NCI-H2107 (cell line): ENCODE measurements around the gene DIAPH3.

Source experiments
- DNase-seq: peaks from one replicate; lab custom pipeline; 2025; lab: John Stamatoyannopoulos, UW

Gene DIAPH3

GRCh38 chr13:59867867-59868266, 295.9 kb downstream of the DIAPH3 start:
- DNase-seq, result no peak

- no peak for DNase-seq
These were observed 298.3 kb downstream of the DIAPH3 start for GRCh38 chr13:59865398-59865797.

- no peak for DNase-seq
These were observed 300.1 kb downstream of the DIAPH3 start for GRCh38 chr13:59863621-59864020.

- no peak for DNase-seq
These were observed 302.1 kb downstream of the DIAPH3 start for GRCh38 chr13:59861676-59862075.

GRCh38 chr13:59856281-59856810, 307.4 kb downstream of the DIAPH3 start:
- no peak for DNase-seq

DNA sequence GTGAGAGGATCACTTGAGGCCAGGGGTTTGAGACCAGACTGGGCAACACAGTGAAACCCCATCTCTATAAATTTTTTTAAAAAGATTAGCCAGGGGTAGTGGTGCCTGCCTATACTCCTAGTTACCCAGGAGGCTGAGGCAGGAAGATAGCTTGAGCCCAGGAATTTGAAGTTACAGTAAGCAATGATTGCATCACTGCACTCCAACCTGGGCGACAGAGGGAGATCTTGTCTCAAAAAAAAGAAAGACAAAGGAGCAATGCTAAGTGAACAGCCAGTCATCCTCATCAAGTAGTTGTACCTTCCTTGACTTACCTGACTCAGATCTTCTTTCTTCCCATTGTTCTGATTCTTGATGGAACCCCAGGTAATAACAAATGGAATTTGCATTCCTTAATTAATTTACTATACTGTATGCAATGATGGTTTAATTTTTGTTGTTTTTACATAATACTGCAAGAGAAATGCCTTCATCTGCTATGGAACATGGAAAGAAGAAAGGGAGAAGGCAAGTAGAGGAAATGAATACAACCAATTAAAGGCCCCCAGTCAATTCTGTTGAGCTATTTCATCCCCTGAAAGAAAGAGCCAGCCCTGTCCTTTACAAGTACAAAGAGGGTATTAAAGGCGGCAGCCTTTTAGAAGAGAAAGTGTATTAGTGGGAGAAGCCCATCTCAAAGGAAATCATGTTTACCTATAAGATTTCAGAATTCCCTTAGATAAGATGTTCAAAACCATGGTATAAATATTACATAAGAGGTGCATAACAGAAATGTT, 316.7 kb downstream of the DIAPH3 start:
- DNase-seq, result no peak

GRCh38 chr13:59843040-59843439, 320.7 kb downstream of the DIAPH3 start:
- DNase-seq, result no peak

GRCh38 chr13:59842507-59842906, 321.2 kb downstream of the DIAPH3 start:
- DNase-seq, result no peak

DNA sequence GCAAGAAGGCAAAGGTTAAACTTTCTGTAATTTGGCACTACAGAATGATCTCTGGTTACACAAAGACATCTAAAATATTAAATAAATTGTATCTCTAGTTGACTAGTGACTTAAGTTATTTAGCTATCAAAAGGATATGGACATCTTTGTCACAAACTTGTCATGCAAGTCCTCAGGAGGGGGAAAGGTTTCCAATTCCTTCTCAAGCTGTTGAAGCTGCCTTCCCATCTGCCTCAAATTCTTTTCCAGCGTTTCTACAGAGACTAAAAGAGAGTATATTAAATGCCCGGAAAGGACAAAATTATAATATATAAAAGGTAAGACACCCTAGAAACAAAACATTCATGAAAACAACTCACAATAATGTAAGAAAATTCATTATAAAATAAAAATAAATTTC, 324.5 kb downstream of the DIAPH3 start:
- no peak for DNase-seq

DNA sequence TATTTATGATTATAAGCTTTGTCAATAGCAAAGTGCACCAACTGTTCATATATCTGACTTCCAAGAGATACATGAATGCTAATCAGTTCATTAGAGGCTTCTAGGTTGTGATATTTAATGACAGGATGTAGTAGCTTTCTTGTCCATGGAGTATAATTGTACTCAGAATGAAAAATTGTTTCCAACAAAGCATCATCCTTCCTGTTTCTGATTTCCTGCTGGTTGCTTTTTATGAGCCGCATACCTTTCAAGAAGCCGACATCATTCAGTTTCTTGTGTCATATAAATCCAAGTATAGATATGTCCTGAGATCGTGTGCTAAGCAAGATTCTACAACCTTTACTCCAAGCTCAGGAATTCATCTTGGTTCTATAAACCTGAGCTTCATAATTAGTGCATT, 326.6 kb downstream of the DIAPH3 start:
- DNase-seq, result no peak

GRCh38 chr13:59835569-59835968, 328.2 kb downstream of the DIAPH3 start:
- DNase-seq, result no peak

- DNase-seq, result no peak
These were observed 328.9 kb downstream of the DIAPH3 start for GRCh38 chr13:59834801-59835200.

- no peak for DNase-seq
These were observed 334.0 kb downstream of the DIAPH3 start for GRCh38 chr13:59829690-59830089.

DNA sequence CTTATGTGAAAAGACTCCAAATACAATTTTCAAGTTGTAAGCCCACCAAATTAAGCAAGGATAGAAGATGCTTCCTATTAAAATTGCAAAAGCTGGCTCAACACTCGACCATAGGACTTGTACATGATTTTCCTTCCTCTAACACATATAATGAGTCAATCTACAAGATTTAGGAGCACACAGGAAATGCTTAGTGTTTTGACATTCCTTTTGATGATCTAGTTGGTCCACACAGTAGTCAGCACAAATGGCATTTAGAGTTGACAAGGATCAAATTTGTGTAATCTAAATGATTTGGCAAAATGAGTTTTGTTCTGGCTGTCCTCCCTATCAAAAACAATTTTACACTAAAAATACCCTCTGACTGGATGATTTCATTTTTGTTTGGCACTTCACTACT, 340.2 kb downstream of the DIAPH3 start:
- DNase-seq, result no peak

DNA sequence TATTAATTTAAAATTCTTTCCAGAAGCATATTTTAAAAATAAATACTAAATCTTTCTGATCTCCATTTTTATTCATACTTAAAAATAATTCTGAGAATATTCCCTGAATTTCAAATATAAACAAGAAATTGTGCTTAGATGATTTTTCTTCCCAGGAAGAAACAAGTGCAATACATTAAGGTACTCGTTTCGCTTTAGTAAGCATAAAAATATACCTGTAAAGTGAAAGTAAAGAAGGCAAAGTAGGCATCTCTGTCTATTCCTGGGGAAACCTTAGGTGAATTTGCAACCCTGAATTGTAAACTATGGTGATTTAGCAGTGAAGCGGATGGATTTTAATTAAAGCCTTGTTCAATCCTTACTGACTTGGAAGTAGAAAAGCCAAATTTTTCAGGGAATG, 354.2 kb downstream of the DIAPH3 start:
- DNase-seq, result no peak

DNA sequence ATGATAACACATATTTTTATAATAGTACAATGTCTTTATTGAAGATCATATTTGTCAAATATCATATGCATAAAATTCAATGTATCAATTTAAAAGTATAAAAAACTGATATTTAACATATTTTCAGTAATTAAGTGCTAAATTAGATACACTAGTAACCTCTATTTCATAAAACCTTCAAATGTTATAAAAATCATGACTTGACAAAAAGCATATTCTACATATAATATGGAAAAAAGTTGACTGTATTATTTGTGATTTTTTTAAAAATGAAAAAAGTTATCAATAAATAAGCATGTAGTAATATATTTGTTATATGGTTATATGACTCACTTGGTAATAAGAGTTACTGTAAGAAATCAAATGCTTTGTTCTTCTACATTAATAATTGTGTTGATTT, 356.9 kb downstream of the DIAPH3 start:
- no peak for DNase-seq

DNA sequence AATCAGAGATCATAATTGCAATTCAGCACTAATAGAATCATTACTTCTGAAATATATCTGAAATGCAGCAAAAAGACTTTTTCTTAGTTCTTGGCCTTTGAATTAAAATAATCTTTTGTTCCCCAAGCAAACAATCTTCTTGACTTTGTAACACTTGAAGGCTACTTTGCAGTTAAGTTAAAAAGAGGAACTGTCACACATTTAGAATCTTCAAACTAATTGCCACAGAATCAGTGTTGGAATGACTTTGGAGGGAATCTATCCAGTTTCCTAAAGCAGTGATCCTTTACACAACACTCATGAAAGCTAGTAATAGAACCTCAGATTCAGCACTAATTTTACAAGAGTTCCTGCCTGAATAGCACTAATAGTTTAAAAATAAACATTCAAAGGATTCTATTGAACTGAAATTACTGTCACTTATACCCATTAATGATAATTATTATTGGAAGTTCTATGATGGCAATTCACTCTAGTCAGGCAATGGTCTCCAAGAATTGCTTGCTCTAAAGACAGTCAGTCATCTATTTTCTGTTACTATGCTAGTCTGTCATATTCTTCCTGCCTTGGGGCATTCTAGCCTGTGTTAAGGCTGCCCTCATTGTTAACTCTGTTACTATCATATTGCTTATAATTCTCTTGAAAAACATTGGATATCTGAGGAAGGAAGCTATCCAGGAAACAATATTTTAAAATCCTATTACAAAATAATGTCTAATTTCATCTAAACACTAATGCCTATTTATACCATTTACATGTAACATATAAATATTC, 362.4 kb downstream of the DIAPH3 start:
- DNase-seq, result no peak

DNA sequence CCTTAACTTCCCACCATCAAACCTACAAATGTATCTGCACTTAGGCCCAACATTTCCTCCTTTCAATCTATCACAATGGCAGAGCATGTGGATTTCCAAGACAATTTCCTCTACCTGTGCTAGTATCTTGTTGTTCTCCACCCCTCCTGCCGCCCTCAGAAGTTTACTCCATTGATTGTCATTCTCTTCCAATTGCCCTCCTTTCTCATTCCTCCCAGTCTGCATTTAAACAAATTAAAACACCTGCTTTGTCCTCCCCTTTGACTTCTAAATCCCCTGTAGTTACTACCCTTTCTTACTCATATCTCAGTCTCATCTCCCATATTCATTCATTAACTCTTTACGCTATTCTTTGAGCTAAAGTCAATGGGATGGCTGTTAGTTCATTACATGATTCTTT, 370.6 kb downstream of the DIAPH3 start:
- no peak for DNase-seq

- no peak for DNase-seq
These were observed 373.1 kb downstream of the DIAPH3 start for GRCh38 chr13:59790626-59791025.

GRCh38 chr13:59789558-59789957, 374.2 kb downstream of the DIAPH3 start:
- no peak for DNase-seq

DNA sequence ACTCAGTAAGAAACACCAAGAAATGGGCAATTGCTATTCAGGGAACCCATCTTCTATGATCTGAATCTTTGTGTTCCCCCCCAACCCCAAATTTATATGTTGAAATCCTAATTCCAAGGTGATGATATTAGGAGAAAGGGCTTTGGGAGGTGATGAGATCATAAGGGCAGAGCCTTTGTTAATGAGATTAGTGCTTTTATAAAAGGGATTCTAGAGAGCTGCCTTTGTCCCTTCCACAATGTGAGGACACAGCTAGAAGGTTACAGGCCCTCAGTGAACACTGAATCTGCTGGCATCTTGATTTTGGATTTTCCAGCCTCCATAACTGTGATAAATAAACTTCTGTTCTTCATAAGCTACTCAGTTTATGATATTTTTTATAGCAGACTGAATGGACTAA, 376.0 kb downstream of the DIAPH3 start:
- no peak for DNase-seq

- DNase-seq, result no peak
These were observed 381.0 kb downstream of the DIAPH3 start for GRCh38 chr13:59782696-59783095.

GRCh38 chr13:59780058-59780457, 383.7 kb downstream of the DIAPH3 start:
- DNase-seq, result no peak
